HG03558 (cell line): ENCODE results near the gene ATXN1.

Experiments used
- ATAC-seq: cut with Tn5 transposase; IDR thresholded peaks from one replicate; pipeline ENCODE4 v1.9.1; 2021; ENCODE audit warnings: moderate number of reproducible peaks; ENCODE audit not compliant: unreplicated experiment; ENCODE audit errors: extremely low read depth

ATXN1 gene

DNA sequence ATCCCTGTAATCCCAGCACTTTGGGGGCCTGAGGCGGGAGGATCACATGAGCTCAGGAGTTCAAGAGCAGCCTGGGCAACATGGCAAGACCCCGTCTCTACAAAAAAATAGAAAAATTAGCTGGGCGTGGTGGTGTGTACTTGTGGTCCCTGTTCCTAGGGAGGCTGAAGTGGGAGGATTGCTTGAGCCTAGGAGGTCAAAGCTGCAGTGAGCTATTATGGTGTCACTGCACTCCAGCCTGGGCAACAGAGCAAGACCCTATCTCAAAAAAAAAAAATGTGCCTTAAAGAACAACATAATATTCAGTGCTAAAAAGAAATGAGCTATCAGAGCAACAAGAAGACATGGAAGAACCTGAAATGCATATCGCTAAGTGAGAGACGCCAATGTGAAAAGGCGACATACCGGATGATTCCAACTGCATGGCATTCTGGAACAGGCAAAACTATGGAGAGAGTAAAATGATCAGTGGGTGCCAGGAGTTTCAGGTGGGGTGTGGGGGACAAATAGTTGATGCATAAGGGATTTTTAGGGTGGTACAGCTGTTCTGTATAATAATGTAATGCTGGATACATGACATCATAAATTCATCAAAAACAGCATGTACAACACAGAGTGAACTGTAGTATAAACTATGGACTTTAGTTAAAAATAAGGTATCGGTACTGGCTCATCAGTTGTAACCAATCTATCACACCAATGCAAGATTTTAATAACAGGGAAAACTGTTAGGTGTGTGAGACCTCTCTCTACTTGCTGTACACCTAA is 442.1 kb downstream of the ATXN1 start:
- no peak for ATAC-seq

GRCh38 chr6:16318538-16318937 is 442.7 kb downstream of the ATXN1 start:
- ATAC-seq = no peak

GRCh38 chr6:16316741-16317251 is 444.5 kb downstream of the ATXN1 start:
- ATAC-seq = no peak

DNA sequence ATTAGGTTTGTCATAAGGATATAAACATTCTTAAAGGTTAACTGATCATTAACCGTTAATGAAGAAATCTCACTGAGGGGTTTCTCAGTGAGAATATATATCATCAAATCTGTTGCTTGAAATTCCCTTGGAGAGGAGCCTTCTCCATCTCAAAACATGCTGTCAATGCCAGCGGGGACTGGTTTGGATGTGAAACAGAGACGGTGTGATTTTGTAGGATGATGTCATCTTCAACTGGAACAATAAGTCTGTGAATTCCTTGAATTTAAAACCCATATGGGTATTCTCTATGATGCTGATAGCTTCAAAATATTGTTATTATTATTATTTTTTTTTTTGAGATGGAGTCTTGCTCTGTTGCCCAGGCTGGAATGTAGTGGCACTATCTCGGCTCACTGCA is 447.0 kb downstream of the ATXN1 start:
- ATAC-seq = no peak

- no peak for ATAC-seq
Observed at GRCh38 chr6:16313732-16314131, 447.5 kb downstream of the ATXN1 start.

DNA sequence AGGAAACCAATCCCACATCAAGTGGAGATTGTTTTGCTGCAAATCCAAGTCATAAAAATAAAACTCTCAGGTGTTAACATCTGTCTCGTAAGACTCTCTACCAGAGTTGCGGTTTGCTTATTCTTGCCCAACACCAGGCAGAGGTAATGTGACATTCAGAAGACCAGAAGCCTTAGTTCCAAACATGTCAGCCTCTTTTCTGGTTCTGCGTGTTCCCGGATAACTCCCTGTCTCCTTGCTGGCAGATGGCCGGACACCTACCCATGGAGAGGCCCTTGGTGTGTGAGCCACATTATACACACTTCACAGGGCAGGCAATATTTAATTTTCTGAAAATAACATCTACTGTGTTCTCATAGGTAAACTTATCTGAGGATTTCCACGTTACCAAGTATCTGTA is 449.5 kb downstream of the ATXN1 start:
- no peak for ATAC-seq

- ATAC-seq = no peak
Observed at GRCh38 chr6:16306334-16306733, 454.9 kb downstream of the ATXN1 start.

GRCh38 chr6:16305788-16306187 is 455.5 kb downstream of the ATXN1 start:
- ATAC-seq = peak; percentile 6

DNA sequence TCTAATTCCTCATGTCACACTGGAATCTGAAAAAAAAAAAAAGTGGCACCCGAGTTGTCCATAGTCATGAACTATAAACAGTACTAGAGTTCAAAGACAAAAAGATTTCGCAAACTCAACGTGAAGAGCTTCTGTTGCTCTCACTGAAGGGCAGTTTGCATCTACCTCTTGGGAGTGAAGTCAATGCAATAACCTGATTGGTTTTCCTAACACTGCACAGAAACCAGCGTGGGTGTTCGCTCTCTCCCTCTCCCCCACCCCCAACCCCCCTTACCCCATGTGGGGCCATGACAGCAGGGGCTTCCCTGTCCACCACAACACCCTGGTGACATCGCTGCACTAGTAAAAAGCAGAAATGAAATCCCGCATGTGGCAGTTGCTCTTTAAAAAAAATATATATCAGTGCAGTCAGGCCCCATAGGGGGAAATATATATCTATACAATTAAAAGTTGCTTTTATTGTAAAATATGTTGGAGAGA is 456.0 kb downstream of the ATXN1 start:
- peak; percentile 60 for ATAC-seq

DNA sequence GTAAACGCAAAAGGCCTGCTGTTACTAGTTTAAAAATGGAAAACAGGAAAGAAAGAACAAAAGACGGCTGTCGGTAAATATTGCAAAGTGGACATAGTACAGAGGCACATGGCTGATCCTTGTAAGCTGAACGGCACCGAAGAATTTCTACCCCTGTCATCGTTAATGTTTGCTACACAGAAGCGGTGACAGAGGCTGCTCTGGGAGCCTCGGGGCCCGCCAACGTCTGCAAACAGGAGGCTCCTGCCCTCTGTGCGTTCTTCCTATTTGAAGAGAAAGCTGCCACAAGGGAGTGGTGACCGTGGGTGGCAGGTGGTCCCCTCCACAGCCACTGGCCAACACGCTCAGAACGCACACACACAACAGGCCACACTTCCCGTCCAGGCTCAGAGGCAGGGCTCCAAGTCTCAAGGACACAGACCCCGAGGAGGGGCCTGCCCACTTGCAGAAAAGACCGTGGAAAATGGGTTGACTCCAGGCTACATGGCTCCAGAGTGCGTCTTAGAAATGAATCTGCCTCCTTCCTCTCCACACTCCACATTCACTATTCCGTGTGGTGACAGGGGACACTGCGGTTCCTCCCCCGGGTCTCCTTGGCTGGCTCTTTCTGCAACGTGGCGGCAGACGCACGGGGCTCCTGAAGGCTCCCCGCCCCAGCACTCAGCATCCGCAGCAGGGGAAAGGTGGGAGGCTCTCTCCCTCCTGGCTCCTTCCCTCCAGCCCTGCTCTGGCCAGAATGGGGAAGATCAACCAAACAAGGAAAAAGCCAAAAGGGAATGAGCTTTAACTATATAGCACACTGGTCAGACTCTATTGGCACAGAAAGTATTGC is 458.3 kb downstream of the ATXN1 start:
- no peak for ATAC-seq

DNA sequence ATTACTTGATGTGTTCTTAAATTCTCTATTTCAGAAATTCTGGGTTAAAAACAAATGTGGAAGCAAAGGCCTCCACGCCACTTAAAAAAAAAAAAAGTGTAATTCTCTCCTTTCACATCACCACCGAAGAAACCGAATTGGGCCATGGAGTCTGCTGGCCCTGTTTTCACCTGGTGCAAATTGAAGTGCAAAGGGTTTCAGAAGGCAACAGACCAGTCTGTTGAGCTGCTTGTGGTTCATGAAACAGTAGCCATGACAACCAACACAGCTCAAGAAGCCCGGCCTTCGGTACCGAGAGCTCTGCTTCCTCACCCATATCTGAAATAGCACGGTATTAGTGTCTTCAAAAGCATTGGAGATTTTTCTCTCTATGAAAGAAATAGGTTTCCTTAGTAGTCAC is 459.7 kb downstream of the ATXN1 start:
- ATAC-seq = peak; percentile 55

DNA sequence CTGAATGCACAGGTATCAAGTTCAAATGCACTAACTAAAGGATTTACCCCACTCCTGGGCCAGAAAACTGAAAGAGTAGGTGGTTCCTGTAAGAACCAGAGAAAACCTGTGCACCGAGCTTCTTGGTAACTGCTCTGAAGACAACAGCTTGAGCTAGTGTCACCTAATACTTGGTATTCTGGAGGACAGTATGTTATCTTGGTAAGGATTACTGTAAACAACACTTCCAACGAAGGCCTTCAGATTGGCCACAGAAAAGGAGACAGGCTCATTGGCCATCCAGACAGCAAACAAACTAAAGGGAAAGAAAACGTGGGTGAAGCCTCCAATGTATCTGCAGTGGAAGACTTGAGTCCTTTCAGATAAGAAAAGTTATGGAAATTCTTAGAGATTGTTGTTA is 461.4 kb downstream of the ATXN1 start:
- no peak for ATAC-seq

GRCh38 chr6:16296061-16296670 is 465.1 kb downstream of the ATXN1 start:
- no peak for ATAC-seq

- no peak for ATAC-seq
Observed at GRCh38 chr6:16295471-16295870, 465.8 kb downstream of the ATXN1 start.

DNA sequence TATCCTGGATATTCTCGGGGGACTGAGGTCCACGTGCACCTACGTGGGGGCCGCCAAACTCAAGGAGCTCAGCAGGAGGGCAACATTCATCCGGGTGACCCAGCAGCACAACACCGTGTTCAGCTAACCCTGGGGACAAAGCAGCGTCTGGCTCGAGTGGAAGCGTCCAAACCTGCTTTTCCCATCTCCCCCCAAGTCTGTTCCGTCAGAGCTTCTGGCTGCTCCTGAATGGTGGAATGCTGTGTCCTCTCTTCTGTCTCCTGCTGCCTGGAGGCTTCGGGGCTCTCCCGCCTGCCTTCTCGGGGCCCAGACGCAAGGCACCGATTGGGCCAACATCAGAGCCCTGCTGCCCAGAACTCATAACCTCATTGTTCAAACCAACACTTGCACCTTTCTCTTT is 466.2 kb downstream of the ATXN1 start:
- ATAC-seq = no peak

GRCh38 chr6:16294371-16294770 is 466.9 kb downstream of the ATXN1 start:
- ATAC-seq = no peak

DNA sequence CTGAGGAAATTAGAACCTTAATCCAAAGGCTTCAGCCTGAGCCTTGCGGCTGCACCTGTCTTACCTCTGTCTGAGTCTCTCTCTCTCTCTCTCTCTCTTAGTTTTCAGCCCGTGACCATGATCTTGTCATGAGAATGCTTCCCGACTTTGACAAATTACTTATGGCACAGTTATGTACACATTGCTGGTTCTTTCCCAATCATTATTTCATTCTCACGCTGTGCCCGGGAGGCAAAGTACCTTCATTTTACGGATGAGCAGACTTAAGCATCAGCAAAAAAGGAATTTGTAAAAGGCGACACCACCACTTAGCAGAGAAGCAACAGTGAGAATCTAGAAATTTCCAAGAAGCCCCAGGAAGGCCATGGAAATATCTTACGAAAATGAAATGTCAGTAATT is 468.3 kb downstream of the ATXN1 start:
- ATAC-seq = no peak

GRCh38 chr6:16292432-16292831 is 468.8 kb downstream of the ATXN1 start:
- no peak for ATAC-seq

DNA sequence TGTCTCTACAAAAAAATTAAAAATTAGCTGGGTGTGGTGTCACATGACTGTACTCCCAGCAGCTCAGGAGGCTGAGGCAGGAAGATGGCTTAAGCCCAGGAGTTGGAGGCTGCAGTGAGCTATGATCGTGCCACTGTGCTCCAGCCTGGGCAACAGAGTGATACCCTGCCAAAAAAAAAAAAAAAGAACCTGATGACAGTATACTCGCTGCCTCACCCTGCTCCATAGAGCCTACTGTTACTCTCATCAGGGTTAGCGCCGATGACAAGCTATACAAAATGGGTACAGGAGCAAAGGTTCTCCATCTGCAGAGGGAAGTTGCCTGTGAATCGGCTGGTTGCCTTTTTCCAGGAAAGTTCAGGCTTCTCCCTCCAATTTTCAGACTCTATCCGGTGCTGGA is 469.5 kb downstream of the ATXN1 start:
- no peak for ATAC-seq

DNA sequence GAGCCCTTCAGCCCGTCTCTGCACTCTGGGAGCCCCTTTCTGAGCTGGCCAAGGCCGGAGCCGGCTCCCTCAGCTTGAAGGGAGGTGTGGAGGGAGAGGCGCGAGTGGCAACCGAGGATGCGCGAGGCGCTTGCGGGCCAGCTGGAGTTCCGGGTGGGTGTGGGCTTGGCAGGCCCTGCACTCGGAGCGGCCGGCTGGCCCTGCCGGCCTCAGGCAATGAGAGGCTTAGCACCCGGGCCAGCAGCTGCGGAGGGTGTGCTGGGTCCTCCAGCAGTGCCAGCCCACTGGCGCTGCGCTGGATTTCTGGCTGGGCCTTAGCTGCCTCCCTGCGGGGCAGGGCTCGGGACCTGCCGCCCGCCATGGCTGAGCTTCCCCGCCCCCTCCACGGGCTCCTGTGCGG is 473.1 kb downstream of the ATXN1 start:
- no peak for ATAC-seq

GRCh38 chr6:16286151-16286522 is 475.1 kb downstream of the ATXN1 start:
- no peak for ATAC-seq
